ENCODE results near the gene IL13RA2.

DNA sequence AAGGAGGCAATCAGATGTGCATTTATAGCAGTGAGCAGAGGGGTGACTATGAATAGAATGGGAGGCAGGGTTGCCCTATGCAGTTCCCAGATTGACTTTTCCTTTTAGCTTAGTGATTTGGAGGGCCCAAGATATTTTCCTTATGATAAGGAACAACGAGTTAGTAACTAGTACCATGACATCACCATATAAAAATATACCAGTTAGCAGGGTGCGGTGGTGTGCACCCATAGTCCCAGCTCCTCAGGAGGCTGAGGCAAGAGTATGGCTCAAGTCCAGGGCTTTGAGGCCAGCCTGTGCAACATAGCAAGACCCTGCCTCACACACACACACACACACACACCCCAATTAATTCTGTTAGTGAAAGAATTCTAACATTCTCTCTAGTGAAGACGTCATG is 53.0 kb downstream of the IL13RA2 start:
- TF ChIP-seq, protein P1, sequence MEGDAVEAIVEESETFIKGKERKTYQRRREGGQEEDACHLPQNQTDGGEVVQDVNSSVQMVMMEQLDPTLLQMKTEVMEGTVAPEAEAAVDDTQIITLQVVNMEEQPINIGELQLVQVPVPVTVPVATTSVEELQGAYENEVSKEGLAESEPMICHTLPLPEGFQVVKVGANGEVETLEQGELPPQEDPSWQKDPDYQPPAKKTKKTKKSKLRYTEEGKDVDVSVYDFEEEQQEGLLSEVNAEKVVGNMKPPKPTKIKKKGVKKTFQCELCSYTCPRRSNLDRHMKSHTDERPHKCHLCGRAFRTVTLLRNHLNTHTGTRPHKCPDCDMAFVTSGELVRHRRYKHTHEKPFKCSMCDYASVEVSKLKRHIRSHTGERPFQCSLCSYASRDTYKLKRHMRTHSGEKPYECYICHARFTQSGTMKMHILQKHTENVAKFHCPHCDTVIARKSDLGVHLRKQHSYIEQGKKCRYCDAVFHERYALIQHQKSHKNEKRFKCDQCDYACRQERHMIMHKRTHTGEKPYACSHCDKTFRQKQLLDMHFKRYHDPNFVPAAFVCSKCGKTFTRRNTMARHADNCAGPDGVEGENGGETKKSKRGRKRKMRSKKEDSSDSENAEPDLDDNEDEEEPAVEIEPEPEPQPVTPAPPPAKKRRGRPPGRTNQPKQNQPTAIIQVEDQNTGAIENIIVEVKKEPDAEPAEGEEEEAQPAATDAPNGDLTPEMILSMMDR (IDR thresholded peaks at IDR 0.05): no peak
- no peak for TF ChIP-seq POLR2A (IDR thresholded peaks at IDR 0.05)

All from prostate gland (tissue), 2 donors.